GM12801 (cell line): ENCODE data around the gene SLC25A21.

ENCODE experiments used
- TF ChIP-seq, protein P1 (sequence below): IDR thresholded peaks from one replicate; pipeline ENCODE4 v1.5.1; 2011; ENCODE audit warnings: control low read depth; ENCODE audit not compliant: insufficient read length; ENCODE audit errors: extremely low read depth

Gene SLC25A21

DNA sequence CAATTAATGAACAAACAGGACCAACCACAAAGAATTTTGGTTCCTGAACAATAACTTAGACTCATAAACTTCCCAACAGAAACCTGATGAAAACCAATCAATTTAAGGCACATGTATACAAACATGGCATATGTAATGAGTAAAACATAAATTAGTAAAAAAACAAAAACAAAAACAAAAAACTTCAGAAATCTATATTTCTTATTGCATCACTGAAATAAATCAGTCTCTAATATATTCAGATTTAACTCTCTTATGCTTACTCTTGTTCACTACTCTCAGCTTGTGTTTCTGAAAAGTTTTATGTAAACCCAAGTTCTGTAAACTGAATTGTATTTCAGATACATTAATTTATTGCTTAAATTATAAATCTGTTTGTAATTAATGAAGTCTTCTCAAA is 233.7 kb downstream of the SLC25A21 start:
- TF ChIP-seq, protein P1, sequence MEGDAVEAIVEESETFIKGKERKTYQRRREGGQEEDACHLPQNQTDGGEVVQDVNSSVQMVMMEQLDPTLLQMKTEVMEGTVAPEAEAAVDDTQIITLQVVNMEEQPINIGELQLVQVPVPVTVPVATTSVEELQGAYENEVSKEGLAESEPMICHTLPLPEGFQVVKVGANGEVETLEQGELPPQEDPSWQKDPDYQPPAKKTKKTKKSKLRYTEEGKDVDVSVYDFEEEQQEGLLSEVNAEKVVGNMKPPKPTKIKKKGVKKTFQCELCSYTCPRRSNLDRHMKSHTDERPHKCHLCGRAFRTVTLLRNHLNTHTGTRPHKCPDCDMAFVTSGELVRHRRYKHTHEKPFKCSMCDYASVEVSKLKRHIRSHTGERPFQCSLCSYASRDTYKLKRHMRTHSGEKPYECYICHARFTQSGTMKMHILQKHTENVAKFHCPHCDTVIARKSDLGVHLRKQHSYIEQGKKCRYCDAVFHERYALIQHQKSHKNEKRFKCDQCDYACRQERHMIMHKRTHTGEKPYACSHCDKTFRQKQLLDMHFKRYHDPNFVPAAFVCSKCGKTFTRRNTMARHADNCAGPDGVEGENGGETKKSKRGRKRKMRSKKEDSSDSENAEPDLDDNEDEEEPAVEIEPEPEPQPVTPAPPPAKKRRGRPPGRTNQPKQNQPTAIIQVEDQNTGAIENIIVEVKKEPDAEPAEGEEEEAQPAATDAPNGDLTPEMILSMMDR: no peak

DNA sequence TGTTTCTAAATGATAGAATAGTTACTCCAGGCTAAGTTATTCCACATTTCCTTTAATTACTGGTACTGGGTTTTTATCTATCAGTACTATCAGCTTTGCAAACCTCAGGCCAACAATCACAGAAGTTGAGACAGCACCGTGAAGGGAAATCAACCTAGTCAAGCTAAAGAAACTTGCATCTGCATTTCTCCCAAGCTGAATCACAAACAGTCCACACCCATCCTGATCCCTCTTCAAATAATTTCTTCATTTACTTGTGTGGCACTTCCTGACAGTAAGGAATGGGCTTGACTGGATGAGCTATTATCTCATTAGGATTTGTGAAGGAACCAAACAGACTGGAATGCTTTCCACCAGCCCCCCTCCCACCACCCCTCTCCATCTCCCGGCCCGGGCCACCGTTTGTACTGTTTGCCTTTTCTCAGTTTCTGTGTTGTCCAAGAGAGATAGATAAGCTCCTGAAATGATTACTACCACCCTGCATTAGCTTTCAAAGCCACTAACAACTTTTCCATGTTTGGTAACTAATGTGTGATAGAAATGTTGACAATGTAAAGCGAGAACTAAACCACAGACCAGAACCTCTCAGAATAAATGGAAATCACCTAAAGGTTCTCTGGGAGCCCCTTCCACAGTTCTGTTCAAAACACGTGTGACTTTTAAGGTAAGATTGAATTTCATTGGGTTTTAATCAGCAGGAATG is 236.3 kb downstream of the SLC25A21 start:
- TF ChIP-seq, protein P1: no peak

DNA sequence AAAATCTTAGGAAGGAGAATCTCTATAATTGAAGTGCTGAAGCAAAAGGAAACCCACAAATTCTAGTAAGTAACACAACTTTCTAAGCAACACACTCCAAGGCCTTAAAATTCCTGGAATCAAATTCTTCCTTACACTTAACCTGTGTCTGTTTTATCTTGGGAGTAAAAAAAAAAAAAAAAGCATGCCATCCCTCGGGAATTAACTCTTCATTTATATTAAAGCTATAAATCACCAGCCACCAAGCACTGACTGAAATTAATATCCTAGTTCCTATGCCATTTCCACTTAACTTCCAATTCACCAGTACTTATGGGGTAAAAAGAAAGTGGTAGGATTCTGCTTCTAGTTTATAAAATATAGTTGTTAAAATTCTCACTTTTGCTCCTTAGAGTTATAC is 238.1 kb downstream of the SLC25A21 start:
- TF ChIP-seq, protein P1: no peak

DNA sequence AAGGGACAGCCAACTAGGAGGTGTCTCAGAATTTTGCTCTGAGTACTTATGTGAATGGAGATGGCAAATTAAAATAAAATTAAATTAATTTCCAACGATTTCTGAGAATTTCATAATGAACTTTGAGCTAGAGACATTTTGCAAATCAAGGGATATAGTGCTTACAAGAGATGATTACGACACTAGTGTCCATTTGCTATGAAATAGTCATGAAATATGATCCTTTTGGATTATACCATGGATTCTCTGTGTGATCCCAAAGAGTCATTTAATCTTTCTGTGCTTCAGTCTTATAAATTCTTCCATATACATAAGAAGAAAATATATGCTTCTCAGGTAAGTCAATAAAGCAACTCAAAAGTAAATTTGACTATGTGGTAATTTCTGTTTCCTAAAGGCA is 240.6 kb downstream of the SLC25A21 start:
- TF ChIP-seq, protein P1: no peak

- TF ChIP-seq, protein P1: no peak
Observed at GRCh38 chr14:36928432-36928831, 244.0 kb downstream of the SLC25A21 start.

DNA sequence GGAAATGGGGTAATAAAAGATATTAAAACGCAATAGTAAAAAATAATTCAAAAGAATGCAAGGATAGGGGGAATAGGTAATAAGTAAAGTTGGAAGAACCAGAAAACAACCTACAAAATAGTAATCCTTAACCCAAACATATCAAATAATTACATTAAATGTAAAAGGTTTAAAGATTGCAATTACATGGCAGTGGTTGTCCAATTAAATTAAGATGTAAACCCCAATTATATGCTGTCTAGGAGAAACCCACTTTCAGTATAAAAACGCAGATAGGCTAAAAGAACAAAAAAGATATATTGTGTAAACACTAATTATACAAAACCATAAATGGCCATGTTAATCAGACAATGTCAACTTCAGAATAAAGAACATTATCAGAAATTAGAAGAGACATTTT is 247.3 kb downstream of the SLC25A21 start:
- TF ChIP-seq, protein P1: no peak

GRCh38 chr14:36916668-36917067 is 255.7 kb downstream of the SLC25A21 start:
- TF ChIP-seq, protein P1: no peak
